Activated CD4-positive, alpha-beta T cell treated with anti-CD3 and anti-CD28 coated beads for 1 hour (primary cell): ENCODE measurements around the gene TMEM175.
A peak's percentile ranks its signal among the peaks of the same experiment; 100 is the strongest.

Experiments used
- DNase-seq: peaks from one replicate; pipeline ENCODE4 v3.0.0-alpha.2; 2020

TMEM175 gene

DNA sequence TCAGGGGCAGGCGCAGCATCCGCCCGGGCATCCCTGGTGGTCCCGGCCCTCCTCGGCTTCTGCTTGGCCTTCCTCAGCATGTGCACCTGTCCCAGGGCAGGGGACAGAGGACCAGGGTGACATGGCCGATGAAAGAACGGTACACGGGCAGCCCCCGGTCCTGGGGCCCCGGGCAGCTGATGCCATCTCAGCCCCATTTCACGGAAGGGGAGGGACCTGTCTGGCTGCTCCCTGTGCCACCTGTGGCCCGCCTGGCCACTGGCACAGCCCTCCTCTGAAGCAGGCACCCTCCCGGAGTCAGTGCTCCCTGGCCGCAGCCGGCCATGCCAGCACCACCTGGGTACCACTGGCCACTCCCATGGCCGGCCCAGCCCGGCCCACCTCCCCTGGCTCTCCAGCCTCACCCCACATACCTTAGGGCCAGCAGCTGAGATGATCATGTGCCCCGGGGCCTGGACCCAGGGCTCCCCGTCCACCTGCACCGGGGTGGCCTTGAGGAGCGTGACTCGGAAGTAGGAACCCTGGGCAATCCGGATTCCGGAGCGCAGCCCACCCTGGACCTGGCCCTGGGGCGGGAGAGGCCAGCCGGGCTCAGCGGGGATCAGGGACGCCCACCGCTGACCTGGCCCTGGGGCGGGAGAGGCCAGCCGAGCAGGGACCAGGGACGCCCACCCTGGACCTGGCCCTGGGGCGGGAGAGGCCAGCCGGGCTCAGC is 28.5 kb downstream of the TMEM175 start:
- no peak for DNase-seq

DNA sequence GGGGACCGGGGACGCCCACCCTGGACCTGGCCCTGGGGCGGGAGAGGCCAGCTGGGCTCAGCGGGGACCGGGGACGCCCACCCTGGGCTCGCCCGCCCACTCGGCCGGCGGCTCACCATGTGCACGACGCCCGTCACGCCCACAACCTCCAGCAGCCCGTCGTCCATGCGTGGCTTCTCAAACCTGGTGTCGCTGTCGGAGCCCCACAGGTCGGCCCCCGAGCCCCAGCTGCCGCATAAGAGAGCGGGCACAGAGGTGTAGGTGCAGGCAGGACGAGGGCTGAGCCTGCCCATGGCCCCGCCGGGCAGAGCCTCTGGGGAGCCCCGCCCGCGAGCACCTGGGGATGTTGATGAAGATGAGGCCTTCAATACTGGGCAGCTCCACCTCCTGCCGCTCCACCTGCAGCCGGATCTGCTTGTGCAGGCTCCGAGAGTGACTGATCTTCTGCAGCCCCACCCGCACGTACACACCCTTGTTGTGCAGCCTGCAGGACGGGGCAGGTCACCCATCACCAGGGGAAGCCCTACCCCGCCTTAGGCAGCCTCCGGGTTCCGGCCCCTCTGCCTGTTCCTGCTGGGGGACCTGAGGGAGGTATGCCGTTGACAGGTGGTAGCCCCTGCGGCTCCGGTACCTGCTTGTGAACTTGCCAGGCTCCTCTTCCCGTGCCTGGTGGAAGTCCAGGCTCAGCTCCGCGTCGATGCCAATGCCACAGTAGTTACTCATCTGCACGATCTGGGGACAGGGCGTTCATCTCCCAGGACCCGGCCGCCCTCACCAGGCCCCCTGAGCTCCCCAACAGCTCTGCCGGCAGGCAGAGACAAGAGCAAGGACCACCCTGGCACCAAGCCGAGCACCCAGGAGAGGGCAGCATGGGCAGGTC is 29.3 kb downstream of the TMEM175 start:
- no peak for DNase-seq

DNA sequence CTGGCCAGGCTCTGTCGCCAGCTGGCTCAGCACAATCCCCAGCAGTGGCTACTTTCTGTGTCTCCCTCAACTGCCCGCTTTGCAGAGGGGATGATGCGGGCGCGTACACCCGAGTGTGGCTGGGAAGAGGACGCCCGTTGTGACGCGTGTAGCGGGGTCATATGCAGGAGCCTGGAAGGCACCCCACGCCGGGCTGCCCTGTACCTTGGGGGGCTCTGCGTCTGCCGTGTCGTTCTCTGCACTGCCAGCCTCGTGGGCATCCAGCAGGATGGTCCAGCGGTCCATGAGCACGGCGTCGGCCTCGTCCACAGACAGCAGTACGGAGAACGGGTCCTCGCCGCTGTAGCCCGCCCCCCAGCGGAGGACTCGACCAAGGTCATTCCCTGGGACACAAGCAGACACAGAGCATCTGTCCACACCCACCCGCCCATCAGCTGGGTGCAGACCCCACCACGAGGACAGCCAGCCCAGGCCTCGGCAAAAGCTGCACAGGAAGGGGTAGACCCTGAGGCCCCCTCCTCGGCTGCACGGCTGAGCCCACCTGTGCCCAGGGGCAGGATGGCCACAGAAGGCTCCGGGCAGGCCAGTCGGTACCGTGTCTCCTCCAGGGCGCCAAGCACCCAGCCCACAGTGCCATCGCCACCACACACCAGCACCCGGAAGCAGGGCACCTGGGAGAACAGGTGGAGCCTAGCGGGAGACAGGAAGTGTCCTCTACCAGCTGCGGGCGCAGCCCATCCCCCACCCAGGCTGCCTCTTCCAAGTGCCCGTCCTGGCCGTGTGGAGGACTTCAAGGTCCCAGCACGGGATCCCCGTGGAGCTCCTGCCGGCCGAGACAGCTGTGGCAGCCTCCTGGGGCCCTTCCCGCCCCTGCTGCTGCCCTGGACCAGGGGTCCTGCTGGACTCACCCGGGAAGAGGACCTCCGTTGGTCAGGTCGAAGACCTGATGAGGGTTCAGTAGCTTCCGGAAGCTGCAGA is 30.3 kb downstream of the TMEM175 start:
- no peak for DNase-seq

DNA sequence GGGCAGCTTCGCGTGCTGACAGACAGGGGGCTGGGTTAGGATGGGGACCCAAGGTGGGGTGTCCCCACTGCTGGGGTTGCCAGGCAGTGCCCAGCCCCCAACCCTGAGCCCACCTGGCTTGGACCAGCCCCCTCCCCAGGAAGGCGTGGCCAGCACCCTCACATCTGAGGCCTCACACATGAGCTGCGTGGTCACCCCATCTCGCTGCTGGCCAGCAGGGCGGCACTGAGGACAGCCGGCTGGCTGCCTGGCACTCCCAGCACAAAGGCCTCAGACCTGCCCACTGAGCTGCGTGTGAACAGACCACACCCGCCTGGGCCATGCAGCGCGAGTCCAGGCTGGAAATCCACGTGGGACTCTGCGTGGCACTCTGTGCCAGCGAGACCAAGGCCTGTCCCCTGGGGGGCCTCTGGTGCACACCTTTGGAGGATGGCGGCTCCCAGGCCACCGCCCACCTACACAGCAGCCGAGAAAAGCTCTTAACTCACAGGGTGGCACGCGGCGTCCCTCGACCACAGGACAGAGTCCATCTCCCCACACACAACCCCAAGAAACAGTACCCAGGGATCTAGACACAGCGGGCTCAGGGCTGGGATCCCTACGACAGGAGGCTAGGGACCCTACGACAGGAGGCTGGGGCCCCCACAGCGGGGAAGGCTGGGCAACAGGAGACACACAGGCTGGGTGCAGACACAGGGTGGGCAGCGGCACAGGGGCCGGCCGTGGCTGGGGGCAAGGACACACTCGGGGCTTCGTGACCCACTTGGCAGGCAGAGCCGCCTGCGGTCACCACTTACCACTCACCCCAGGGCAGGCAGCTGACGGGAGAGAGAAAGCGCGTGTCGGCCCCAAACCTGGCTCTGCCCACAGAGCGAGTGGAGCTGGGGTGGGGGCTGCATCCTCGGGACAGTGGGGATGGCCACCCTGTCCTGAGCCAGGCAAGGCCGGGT is 31.3 kb downstream of the TMEM175 start:
- DNase-seq: no peak

DNA sequence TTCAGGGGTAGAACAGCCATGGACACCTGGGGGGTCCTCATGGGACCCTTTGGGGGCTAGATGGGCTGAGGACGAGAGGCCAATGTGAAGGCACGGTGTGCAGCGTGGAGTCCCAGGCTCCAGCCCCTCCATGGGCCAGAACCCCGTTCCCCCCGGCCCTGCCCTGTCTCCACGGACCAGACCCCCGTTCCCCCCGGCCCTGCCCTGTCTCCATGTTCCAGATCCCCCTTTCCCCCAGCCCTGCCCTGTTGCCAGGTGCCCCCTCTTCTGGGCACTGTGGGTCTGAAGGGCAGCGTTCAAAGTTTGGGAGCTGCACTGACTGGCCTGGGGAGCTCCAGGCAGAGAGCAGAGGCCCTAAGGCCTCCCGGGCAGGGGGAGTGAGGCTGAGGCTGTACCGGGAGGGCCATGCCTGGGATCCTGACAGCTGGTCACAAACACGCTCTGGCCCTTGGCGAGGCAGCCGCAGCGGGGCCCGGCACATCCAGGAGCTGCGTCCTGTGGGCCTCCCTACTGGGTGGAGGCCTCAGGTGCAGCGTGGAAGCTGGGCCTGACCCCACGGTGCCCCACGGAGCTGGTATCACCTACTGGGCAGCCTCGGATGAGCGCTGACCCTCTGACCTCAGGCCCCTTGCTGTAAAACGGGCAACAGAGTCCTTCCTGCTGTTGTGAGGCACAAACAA is 32.2 kb downstream of the TMEM175 start:
- no peak for DNase-seq

DNA sequence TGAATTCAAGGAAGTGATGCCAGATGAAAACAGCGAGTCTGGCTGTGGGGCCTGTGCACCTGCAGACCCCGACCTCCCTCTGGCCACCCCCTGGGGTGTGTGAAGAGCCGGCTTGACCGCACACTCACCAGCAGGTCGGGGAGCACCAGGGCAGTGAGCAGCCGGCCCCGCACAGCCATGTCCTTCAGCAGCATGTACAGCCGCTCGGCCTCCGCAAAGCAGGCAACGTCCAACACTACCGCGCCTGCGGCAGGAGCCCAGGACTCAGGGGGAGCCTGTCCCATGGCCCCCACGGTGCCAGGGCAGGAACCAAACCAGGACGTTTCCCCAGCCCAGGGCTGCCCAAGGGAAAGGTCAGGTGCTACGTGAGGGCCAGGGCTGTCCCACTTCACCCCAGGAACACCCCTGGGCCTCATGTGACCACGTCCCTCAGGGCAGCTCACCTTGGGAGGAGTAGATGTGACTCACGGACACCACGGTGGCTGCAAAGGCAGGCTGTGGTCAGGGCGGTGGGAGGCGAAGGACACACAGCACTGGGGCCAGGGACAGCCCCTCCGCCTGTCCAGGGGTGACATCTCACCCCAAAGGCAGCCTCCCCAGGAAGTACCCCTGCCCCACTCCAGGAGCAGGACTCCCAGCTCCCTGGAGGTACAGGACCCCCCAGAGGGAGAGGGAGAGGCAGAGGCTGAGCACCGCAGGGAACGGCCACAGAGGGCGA is 32.9 kb downstream of the TMEM175 start:
- no peak for DNase-seq

DNA sequence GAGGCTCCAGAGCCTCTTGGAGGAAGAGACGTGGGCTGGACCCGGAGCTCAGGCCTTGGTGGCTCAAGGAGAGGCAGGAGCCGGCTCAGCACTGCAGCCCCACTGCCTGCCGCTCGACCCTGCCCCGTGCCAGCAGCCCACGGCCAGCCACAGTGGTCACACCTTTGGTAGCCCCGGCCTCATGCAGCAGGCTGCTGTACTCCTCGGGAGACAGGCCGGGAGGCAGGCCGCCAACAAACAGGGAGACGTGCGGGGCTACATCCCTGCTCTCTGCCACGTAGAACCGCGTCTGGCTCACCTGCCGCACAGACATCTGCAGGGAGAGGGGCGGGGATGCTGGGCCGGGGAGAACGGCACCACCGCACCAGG is 33.5 kb downstream of the TMEM175 start:
- DNase-seq: no peak

DNA sequence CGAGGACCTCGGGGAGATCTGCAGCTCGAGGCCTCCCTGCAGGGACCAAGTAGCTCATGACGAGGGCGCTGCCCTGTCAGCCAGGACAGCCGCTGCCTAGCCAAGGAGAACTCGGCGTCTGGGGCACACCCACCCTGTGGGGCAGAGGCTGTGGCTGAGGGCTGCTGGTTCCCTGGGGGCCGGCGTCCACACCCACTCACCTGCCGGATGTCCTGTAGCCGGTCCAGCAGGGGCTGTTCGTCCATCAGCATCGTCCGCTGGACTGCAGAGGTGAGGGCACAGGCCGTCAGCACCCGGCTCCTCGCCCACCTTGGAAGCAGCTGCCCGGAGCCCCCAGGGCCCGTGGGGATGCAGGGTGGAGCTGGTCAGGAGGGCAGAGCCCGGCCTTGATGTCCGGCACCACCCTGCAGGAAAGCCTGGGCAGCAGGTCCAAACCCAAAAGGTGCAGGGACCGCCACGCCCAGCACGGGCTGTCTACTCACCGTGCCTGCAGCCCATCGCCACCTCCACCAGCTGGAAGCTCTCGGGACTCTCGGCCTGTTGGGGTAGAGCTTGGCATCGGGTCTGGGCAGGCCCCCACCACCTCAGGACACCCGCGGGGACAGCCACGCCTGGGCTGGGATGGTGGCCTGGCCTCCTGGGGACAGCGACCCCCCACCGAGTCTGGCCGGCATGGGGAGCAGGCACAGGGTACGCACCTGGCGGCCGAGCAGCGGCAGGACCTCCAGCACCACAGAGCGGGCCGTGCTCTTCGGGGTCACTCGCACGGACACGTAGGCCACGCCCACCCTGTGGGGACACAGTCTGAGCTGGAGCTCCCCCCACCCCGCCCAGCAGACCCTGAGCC is 34.2 kb downstream of the TMEM175 start:
- DNase-seq: no peak

DNA sequence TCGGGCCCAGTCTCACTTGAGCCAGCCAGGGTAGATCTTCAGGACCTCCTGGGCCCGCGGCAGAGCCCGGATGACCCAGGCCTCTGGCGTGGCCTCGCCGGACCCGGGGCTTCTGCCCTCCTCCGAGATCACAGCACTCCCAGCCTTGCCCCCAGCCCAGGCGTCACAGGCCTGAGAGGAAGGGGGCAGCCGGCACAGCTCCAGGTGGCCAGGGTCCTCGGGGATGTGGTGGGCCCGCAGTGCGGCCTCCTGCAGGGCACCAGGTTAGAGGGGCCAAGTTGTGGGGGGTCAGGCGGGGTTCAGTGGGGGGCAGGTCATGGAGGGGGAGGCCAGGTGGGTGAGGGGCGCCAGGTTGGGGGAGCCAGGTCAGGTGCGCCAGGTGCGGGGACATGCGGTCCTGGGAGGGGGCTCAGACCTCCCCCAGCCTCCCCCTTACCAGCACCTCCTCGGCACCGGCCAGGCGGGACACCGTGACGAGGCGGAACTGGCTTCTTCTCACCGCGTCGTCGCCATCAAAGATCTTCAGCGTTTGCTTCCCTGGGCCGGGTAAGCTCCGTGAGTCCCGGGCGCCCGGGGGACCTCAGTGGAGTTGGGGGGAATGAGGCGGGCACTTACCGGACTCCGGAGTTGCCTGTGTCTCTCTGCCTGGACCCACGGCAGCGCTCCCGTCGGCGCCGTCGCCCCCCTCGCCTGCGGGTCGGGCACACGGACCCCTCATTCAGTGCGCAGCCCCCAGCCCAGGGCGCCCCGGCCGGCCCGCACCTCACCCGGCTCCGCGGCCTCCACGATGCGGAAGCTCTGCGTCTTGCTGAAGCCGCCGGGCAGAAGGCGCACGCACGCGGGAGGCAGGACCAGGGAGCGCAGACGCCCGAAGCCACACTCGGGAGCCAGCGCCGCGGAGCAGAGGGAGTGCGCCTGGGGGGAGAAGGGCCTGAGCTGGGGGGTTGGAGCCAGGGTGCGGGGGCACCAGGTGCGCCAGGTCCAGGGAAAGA is 35.1 kb downstream of the TMEM175 start:
- DNase-seq: no peak

DNA sequence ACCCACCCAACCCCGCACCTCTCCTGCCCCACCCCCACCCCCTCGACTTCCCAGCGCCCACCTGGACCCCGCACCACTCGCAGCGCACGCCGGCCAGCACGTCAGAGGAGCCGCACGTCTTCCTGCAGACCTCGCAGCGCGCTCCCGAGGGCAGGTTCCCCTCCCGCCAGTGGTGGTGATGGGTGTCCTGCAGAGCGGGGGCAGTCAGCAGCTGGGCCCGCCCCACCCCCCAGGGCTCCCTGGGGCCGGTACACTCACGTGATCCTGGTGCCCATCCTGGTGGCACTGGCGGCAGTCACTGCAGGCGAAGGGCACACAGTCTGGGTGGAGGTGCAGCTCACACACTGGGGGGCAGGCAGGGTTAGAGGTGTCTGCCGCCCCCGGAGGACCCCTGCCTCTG is 36.0 kb downstream of the TMEM175 start:
- no peak for DNase-seq

DNA sequence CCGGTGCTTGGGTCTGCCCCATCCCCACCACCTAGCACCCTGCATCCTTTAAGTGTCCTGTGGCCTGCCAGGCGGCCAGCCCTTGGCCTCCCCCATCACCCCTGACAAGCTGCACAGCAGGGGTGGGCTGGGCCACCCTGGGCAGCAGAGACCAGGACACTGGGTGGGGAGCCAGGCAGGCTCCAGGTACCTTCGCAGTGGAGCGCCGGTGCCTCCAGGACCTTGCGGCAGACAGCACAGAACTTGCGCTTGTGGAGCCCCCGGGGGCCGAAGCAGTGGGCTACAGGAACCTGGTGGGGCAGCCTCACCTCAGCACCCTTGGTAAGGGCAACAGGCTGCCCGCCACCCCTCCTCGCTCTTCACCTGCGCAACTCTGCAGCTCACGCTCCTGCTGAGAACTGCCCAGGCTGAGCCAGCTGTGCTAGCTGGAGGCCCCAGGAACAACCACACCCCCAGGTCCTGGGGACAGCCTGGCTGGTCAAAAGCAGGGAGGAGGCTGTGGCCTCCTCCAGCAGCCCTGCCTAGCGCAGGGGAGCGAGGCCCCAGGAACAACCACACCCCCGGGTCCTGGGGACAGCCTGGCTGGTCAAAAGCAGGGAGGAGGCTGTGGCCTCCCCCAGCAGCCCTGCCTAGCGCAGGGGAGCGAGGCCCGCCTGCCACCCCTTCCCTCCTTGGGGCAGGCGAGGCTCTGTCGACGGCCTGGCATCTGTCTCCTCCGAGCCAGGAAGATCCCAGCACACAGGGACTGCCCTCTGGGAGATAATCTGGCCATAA is 36.5 kb downstream of the TMEM175 start:
- no peak for DNase-seq

DNA sequence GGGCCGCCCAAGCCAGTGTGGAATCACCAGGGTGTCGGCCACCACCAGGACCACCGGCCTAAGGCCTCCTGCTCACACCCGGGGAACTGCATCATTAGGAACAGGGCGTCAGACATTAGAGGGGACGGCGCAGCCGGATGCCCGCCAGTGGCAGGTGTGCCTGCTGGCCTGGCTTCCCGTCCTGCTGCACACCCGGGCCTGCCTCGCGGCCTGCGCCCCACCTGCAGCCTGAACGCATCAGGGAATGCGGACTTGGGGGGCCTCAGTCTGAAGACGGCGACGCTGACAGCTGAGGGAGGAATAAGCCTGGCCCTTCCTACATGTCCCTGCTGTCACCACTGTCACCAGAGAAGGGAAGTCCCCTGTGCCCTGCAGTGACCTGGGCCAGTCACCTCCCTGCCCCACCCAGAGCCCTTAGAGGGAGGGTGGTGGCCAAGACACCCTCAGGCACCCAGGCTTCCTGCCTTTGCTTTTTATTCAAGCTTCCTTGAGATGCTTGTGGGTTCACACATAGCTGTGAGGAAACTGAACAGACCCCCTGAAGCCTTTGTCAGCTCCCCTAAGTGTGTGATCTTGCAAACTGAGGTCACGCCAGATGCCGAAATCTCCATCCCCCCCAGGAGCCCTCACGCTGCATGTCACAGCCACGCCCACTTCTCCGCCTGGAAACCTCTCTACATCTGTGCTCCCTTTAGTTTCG is 37.9 kb downstream of the TMEM175 start:
- DNase-seq: no peak

DNA sequence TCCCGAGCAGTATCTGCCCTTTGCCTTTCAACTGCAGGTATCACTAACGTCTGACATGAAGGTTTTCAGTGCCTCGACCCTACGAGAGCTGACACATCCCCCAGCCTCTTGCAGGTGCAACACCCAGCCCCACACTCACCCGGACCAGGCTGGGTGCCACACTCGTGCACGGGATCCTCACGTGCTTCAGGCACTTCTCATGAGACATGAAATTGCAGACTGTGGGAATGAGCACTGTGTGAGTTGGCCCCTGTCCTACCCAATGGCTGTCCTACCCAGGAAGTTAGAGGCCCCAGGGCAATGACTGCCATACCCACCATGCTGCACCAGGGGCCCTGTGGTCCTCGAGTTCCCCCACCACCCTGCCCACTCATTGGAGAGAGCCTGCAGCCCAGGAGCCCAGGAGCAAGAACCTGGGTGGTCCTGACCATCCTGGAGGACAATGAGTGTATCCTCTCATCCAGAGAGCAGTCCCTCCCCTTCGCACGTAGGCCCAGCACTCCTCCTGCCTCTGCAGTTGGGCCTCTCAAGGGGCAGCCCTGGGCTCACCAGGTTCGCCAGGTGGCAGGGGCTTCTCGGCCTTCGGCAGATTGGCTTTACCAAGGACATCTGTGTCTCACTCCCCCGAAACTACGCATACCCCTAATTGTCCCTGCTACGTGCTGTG is 38.7 kb downstream of the TMEM175 start:
- no peak for DNase-seq

DNA sequence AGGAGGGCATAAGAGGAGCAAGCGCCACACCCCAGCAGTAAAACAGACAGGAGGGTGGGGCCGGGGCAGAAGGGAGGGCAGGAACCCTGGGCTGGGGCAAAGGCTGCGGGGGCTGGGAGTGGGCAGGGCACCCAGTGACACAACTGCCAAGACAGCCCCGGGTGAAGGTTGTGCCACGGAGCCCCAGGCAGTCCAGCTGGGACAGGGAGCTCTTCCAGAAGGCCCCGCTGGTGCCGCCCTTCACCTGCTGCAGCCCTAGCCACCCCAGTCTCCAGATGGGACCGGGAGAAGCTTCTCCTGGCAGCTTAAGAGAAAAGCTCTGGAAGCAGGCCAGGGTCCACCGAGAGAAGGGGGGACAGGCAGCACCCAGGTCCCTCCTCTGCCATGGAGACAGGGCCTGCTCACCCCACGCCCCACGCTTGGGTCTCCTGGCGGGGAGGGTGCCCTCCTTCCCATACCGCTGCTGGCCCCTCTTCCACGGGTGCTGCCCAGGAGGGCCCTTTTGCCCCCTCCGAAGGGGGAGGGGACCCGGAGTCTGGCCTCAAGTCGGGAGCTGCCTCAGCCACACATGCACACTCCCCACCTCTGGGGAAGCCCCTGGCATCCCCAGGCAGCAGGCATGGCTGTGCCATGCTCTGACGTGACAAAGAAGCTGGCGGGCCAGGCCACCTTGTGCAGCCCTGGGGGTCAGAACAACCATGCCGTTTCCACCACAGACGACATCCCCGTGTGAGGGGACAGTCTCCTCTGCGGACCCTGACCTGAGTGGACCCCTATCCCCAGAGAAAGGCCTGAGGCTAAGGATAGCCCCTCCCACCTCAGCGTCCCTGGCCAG is 39.6 kb downstream of the TMEM175 start:
- no peak for DNase-seq

DNA sequence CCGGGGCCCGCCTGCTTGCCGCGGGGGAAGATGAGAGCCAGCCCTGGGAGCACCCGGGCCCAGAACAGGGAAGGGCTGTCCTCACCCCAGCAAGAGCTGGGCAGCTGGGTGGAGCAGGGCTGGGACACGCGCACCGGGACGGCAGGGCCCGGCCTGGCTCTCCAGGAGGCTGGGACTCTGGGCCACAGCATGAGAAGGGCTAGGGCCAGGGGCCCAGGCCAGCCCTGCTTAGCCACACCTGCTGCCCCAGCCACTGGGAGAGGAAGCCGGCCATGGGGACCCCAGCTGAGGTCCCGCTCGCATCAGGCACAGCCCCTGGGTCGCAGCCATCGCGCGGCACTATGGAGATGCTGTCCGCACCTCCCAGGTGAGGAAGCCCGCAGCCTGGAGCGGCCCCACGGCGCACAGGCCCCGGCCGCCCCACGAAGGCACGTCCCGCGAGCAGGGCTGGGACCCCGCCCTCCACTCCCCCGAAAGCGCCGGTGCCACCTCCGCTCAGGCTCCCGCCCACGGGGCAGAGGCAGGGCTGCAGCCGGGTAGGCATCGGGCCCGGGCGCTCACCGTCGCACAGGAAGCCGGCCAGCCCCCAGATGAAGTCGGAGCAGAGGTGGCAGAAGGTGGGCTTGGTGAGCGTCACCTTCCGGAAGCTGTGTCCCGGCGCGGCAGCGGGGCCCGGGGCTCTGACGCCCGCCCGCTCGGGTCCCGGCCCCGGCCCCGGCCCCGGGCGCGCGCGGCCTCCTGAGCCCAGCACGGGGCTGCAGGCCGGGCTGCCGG is 40.6 kb downstream of the TMEM175 start:
- DNase-seq: peak; percentile 48
